HEK293 (cell line): ENCODE measurements around the gene SPINK1.
"Not testable (repeated sequence)": the region's sequence is repeated elsewhere in the genome, so short reads cannot be mapped to it uniquely, and the experiment has no call there.

Experiments
- CTCF ChIA-PET: fragments of 350-600 bp; formaldehyde crosslinking; extraction: SDS; loops from one replicate; lab custom pipeline; 2021; ENCODE audit warnings: antibody characterized with exemption; lab: Yijun Ruan, JAX
- POLR2A ChIA-PET: fragments of 300-600 bp; formaldehyde crosslinking; extraction: SDS; loops from one replicate; lab custom pipeline; 2020; ENCODE audit warnings: antibody characterized with exemption, inconsistent platforms; lab: Yijun Ruan, JAX
- H3K27ac ChIP-seq: fragments of 200-500 bp; sonication (Bioruptor generic); 2 replicates; pipeline ENCODE4 v1.5.1; 2014; ENCODE audit warnings: low read depth, low read length, control low read depth, inconsistent platforms; ENCODE audit errors: extremely low read depth
- H3K36me3 ChIP-seq, 2 experiments: fragments of 200-500 bp in 1 of 2; sonication (Bioruptor generic) in 1 of 2; 1 replicate in 1 of 2; 2 replicates in 1 of 2; pipeline ENCODE4 v1.5.1; 2014 to 2017; ENCODE audit warnings: inconsistent platforms in 2 of 2, low read length in 2 of 2; ENCODE audit not compliant: control insufficient read depth in 2 of 2, insufficient read depth in 1 of 2
- H3K4me1 ChIP-seq: fragments of 200-500 bp; sonication (Bioruptor generic); 2 replicates; pipeline ENCODE4 v1.5.1; 2014; ENCODE audit warnings: mild to moderate bottlenecking, low read length, inconsistent platforms; ENCODE audit not compliant: control insufficient read depth, insufficient read depth
- H3K4me3 ChIP-seq: 2 replicates; pipeline ENCODE4 v1.5.1; 2011; ENCODE audit warnings: low read depth, mild to moderate bottlenecking, control low read depth, low read length, moderate library complexity
- H3K9me3 ChIP-seq: fragments of 200-500 bp; sonication (Bioruptor generic); 2 replicates; pipeline ENCODE4 v1.5.1; 2014; ENCODE audit warnings: low read depth, low read length, inconsistent platforms; ENCODE audit not compliant: control insufficient read depth, insufficient read depth
- FEZF1 ChIP-seq: fragments of 450-650 bp; formaldehyde crosslinking; IDR thresholded peaks from 2 replicates; pipeline ENCODE4 v1.5.1; 2016; ENCODE audit warnings: missing biosample characterization, missing genetic modification characterization
- GLIS2 ChIP-seq: fragments of 450-650 bp; formaldehyde crosslinking; IDR thresholded peaks from 2 replicates; pipeline ENCODE4 v1.5.1; 2016; ENCODE audit warnings: missing biosample characterization, missing genetic modification characterization
- TCF7L2 ChIP-seq: IDR thresholded peaks from 2 replicates; pipeline ENCODE4 v1.6.1; 2011; ENCODE audit warnings: low read depth, mild to moderate bottlenecking, inconsistent platforms, low read length, moderate library complexity, borderline replicate concordance
- ZNF133 ChIP-seq: fragments of 450-650 bp; formaldehyde crosslinking; IDR thresholded peaks from 2 replicates; pipeline ENCODE4 v1.5.1; 2016; ENCODE audit warnings: missing biosample characterization, missing genetic modification characterization
- ZNF138 ChIP-seq: fragments of 450-650 bp; formaldehyde crosslinking; IDR thresholded peaks from 2 replicates; pipeline ENCODE4 v1.5.1; 2016; ENCODE audit warnings: missing biosample characterization, missing genetic modification characterization, borderline replicate concordance
- ZNF211 ChIP-seq: fragments of 450-650 bp; formaldehyde crosslinking; IDR thresholded peaks from 2 replicates; pipeline ENCODE4 v1.5.1; 2016; ENCODE audit warnings: low read depth, missing biosample characterization, missing genetic modification characterization
- ZNF302 ChIP-seq: fragments of 450-650 bp; formaldehyde crosslinking; IDR thresholded peaks from 2 replicates; pipeline ENCODE4 v1.5.1; 2016; ENCODE audit warnings: missing biosample characterization, missing genetic modification characterization, low read depth
- ZNF37A ChIP-seq: fragments of 450-650 bp; IDR thresholded peaks from 2 replicates; pipeline ENCODE4 v1.5.1; 2018; ENCODE audit warnings: missing biosample characterization, missing genetic modification characterization
- ZNF398 ChIP-seq: fragments of 450-650 bp; formaldehyde crosslinking; IDR thresholded peaks from 2 replicates; pipeline ENCODE4 v1.5.1; 2017; ENCODE audit warnings: missing biosample characterization, missing genetic modification characterization
- ZNF433 ChIP-seq: fragments of 450-650 bp; formaldehyde crosslinking; IDR thresholded peaks from 2 replicates; pipeline ENCODE4 v1.5.1; 2016; ENCODE audit warnings: missing biosample characterization, missing genetic modification characterization, low read depth
- ZNF544 ChIP-seq: fragments of 450-650 bp; formaldehyde crosslinking; IDR thresholded peaks from 2 replicates; pipeline ENCODE4 v1.5.0; 2017; ENCODE audit warnings: missing biosample characterization, missing genetic modification characterization
- ZNF610 ChIP-seq: fragments of 450-650 bp; formaldehyde crosslinking; IDR thresholded peaks from 2 replicates; pipeline ENCODE4 v1.5.1; 2016; ENCODE audit warnings: missing biosample characterization, missing genetic modification characterization, borderline replicate concordance
- ZNF670 ChIP-seq: fragments of 450-650 bp; formaldehyde crosslinking; IDR thresholded peaks from 2 replicates; pipeline ENCODE4 v1.5.1; 2016; ENCODE audit warnings: missing biosample characterization, missing genetic modification characterization, low read depth
- ZSCAN16 ChIP-seq: fragments of 450-650 bp; formaldehyde crosslinking; IDR thresholded peaks from 2 replicates; pipeline ENCODE4 v1.5.1; 2016; ENCODE audit warnings: missing biosample characterization, missing genetic modification characterization

Gene SPINK1

DNA sequence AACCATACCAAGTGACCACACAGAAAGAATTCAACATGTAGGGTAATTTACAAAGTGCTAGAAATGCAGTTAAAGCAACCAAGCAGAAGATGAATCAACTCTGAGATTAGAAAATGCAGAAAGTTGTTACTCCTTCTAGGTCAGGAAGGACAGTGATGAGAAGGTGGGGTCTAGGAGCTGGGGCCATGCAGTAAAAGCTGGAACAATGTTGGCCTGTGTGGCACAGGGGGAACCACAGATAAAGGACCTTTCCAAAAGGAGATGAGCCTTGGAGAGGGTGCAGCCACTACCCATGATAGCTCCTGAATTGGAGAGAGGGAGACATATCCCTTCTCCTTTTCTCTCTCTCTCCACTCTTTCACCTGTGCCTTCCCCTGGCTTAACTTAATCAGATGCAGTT is 44.7 kb upstream of the SPINK1 start:
- CTCF ChIA-PET: interaction anchor here (1.0 kb wide), 1 partner anchor 18 kb away, joined by 4 read pairs; no protein-coding TSS in a partner anchor
- Histone ChIP-seq H3K27ac (no peak overlapping the region), H3K9me3 (no peaks in the 10 kb centered on the region), H3K4me1 (no peaks in the 10 kb centered on the region), H3K4me3 (no peak overlapping the region)
- POLR2A ChIA-PET: no interaction called here
- no peak for TF ChIP-seq ZNF544 (tag by site-specific recombination)
- TF ChIP-seq ZNF302: no peak
- TF ChIP-seq FEZF1 (tag by site-specific recombination): no peak
- TF ChIP-seq ZNF433 (tag by site-specific recombination): no peak
- TF ChIP-seq ZNF37A (tag by site-specific recombination): no peak
- TF ChIP-seq ZSCAN16: no peak
- no peak for TF ChIP-seq ZNF138 (tag by site-specific recombination)
- TF ChIP-seq GLIS2 (tag by site-specific recombination): no peak
- TF ChIP-seq, all 188 proteins: peak for 0
- H3K36me3 ChIP-seq: no peaks in the 10 kb centered on the region

- Histone ChIP-seq H3K4me1 (no peaks in the 10 kb centered on the region), H3K27ac (no peak overlapping the region), H3K9me3 (no peaks in the 10 kb centered on the region), H3K4me3 (no peak overlapping the region), H3K36me3 (no peaks in the 10 kb centered on the region)
- ChIA-PET POLR2A (no interaction called here), CTCF (interaction anchor here (0.8 to 0.9 kb wide), 2 partner anchors 13 to 17 kb away, joined by 3 read pairs; no protein-coding TSS in a partner anchor)
- TF ChIP-seq ZNF211 (tag by site-specific recombination): no peak
- no peak for TF ChIP-seq ZNF610 (tag by site-specific recombination)
- no peak for TF ChIP-seq ZNF433 (tag by site-specific recombination)
- no peak for TF ChIP-seq ZNF670 (tag by site-specific recombination)
- no peak for TF ChIP-seq ZNF133 (tag by site-specific recombination)
- TF ChIP-seq TCF7L2: no peak
- no peak for TF ChIP-seq ZNF398 (tag by site-specific recombination)
Measured at GRCh38 chr5:147874910-147875367, 43.5 kb upstream of the SPINK1 start.

GRCh38 chr5:147874118-147874875 is 42.8 kb upstream of the SPINK1 start:
- H3K36me3 ChIP-seq, H3K27ac ChIP-seq, CTCF ChIA-PET, POLR2A ChIA-PET, H3K9me3 ChIP-seq, H3K4me3 ChIP-seq, H3K4me1 ChIP-seq: not testable (repeated sequence)

DNA sequence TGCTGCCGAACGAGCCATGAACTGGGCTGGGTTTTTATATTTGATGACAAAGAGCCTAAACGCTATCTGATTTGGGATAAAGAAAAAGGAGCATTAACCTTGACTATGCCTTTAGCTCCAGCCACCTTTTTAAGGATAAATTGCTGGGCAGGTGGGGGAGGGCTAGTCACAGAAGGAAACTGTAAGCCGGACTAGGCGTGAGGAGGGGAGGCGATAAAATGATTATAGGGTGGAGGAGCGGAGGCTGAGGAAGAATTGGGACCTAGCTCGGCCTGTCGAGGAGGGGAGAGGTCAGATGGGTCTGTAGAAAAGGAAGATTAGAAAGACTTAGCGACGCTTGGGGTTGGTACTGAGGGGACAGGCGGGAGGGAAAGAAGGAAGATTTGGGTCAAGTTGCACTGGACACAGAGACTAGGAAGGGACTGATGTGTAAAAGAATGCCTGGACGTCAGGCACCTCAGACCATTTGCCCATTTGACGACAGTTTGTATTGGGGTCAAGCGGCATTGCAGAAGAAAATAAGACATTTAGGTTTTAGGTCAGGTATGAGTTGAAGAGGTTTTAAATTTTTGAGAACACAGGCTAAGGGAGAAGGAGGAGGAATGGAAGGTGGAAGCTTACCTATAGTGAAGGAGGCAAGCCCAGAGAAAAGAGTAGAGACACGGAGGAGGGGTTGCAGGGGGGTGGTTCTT is 41.4 kb upstream of the SPINK1 start:
- H3K4me3 ChIP-seq, CTCF ChIA-PET, H3K9me3 ChIP-seq, POLR2A ChIA-PET, H3K36me3 ChIP-seq, H3K4me1 ChIP-seq, H3K27ac ChIP-seq: not testable (repeated sequence)

DNA sequence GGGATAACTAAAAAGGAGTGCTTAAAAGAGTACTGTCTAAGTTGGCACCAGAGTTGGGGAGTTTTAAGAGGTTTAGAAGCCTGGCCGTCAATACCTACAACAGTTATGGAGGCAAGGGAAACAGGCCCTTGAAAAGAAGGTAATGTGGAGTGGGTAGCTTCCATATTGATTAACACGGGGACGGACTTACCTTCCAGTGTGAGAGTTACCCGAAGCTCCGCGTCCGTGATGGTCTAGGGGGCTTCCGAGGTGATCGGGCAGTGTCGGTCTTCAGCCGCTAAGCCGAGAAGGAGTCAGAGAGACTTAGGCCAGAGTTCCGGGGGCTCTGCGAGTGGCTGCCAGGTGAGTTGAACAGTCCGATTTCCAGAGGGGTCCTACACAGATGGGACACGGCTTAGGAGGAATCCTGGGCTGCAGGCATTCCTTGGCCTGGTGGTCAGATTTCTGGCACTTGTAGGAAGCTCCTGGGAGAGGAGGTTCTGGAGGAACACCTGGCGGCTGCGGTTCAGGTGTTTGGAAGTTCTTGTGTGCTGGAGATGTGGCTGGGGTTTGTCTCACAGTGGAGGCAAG is 40.6 kb upstream of the SPINK1 start:
- H3K27ac ChIP-seq, POLR2A ChIA-PET, H3K9me3 ChIP-seq, H3K4me3 ChIP-seq, H3K4me1 ChIP-seq, H3K36me3 ChIP-seq: not testable (repeated sequence)
- CTCF ChIA-PET: interaction anchor here (0.6 kb wide), 1 partner anchor 61 kb away, joined by 3 read pairs; no protein-coding TSS in a partner anchor

DNA sequence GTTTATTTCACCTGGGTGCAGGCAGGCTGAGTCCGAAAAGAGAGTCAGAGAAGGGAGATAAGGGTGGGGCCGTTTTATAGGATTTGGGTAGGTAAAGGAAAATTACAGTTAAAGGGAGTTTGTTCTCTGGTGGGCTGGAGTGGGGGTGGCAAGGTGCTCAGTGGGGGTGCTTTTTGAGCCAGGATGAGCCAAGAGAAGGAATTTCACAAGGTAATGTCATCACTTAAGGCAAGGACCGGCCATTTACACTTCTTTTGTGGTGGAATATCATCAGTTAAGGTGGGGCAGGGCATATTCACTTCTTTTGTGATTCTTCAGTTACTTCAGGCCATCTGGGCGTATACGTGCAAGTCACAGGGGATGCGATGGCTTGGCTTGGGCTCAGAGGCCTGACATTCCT is 38.4 kb upstream of the SPINK1 start:
- H3K27ac ChIP-seq, H3K4me1 ChIP-seq, H3K4me3 ChIP-seq, POLR2A ChIA-PET, H3K36me3 ChIP-seq, H3K9me3 ChIP-seq: not testable (repeated sequence)
- CTCF ChIA-PET: interaction anchor here (0.6 to 0.9 kb wide), 2 partner anchors 11 to 12 kb away, joined by 3 to 5 read pairs; no protein-coding TSS in a partner anchor
